Ishikawa (cell line): ENCODE results near the gene GAB2.

Experiments used
- EGR1 ChIP-seq: IDR thresholded peaks from 2 replicates; pipeline ENCODE4 v1.6.1; 2012
- FOXM1 ChIP-seq: IDR thresholded peaks from 2 replicates; pipeline ENCODE4 v1.6.1; 2012; ENCODE audit warnings: low read depth, borderline replicate concordance
- TCF12 ChIP-seq: IDR thresholded peaks from 2 replicates; pipeline ENCODE4 v1.6.1; 2012; ENCODE audit warnings: low read depth
- YY1 ChIP-seq: IDR thresholded peaks from 2 replicates; pipeline ENCODE4 v1.6.1; 2012; ENCODE audit warnings: low read depth
- TF ChIP-seq, protein P1 (sequence below): IDR thresholded peaks from 2 replicates; pipeline ENCODE4 v1.6.1; 2012; ENCODE audit warnings: low read depth, mild to moderate bottlenecking

- TF ChIP-seq, protein P1, sequence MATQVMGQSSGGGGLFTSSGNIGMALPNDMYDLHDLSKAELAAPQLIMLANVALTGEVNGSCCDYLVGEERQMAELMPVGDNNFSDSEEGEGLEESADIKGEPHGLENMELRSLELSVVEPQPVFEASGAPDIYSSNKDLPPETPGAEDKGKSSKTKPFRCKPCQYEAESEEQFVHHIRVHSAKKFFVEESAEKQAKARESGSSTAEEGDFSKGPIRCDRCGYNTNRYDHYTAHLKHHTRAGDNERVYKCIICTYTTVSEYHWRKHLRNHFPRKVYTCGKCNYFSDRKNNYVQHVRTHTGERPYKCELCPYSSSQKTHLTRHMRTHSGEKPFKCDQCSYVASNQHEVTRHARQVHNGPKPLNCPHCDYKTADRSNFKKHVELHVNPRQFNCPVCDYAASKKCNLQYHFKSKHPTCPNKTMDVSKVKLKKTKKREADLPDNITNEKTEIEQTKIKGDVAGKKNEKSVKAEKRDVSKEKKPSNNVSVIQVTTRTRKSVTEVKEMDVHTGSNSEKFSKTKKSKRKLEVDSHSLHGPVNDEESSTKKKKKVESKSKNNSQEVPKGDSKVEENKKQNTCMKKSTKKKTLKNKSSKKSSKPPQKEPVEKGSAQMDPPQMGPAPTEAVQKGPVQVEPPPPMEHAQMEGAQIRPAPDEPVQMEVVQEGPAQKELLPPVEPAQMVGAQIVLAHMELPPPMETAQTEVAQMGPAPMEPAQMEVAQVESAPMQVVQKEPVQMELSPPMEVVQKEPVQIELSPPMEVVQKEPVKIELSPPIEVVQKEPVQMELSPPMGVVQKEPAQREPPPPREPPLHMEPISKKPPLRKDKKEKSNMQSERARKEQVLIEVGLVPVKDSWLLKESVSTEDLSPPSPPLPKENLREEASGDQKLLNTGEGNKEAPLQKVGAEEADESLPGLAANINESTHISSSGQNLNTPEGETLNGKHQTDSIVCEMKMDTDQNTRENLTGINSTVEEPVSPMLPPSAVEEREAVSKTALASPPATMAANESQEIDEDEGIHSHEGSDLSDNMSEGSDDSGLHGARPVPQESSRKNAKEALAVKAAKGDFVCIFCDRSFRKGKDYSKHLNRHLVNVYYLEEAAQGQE, result no peak
- TF ChIP-seq EGR1 (no peak), FOXM1 (no peak), TCF12 (no peak), YY1 (no peak)
Observed at GRCh38 chr11:78176605-78177141, 240.9 kb downstream of the GAB2 start.
